Limb (tissue), 2 donors: ENCODE results near the gene CT45A10.
"Not testable (repeated sequence)": the region's sequence is repeated elsewhere in the genome, so short reads cannot be mapped to it uniquely, and the experiment has no call there.

Source experiments
- DNase-seq, 2 donors: peaks; one replicate each; pipeline ENCODE4 v3.0.0-alpha.2; 2016; ENCODE audit errors: extremely low spot score in 2 of 2

The CT45A10 gene, protein sequence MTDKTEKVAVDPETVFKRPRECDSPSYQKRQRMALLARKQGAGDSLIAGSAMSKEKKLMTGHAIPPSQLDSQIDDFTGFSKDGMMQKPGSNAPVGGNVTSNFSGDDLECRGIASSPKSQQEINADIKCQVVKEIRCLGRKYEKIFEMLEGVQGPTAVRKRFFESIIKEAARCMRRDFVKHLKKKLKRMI

DNA sequence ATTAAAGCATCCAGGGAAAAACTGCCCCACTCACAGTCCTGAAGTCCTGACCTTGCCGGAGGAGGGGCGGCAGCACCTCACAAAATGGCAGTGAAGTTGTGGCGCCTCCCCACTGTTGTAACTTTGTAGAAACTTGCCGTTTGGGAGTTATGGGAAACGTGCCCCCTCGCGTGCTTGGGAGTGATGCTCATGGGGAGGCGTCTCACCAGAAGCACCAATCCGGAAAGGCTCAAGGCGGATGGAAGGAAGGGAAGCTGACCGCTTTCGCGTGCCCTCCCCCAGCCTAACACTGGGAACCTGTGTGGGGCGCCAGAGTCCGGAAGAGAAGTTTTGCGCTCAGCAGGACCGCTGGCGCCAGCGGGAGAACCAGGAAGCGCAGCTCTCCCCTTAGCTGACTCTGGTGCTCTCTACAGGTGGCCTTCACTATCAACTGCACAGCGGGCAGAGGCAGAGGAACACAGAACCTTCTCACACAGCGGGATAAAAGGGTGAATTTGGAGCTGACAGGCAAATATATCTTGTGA lies at the start of gene CT45A10, which contains the start of gene SAGE1:
CT45A10 (minus strand) TSS at position 151 of the 524 bp plus-strand sequence. CDS start 8,100 bp downstream, outside the sequence.
SAGE1 (plus strand) TSS at position 423 of the 524 bp plus-strand sequence. CDS start 2,527 bp downstream, outside the sequence.
- DNase-seq: no peak

DNA sequence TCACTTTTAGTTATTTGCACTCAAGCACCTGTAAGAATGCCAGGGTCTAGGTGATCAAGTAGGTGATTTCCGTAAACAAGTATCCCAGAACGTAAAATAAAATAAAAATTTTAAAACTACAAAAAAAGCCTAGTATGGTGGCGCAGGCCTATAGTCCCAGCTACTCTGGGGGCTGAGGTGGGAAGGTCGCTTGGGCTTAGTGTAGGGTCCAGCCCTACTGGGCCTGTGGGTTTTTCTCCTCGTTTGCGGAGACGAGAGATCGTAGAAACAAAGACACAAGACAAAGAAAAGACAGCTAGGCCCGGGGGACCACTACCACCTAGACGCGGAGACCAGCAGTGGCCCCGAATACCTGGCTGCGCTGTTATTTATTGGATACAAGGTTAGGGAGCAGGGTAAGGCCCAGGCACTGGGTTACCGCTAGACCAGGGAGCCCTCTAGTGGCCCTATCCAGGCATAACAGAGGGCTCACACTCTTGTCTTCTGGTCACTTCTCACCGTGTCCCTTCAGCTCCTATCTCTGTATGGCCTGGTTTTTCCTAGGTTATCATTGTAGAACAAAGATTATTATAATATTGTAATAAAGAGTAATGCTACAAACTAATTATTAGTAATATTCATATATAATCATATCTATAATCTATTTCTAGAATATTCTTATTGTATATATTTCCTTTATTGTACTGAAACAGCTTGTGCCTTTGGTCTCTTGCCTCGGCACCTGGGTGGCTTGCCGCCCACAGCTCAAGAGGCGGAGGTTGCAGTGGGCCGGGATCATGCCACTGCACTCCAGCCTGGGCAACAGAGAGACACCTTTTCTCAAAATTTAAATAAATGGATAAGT lies 38.6 kb upstream of the CT45A10 start:
- DNase-seq: peak in 1 of 2 donors; percentile 50

DNA sequence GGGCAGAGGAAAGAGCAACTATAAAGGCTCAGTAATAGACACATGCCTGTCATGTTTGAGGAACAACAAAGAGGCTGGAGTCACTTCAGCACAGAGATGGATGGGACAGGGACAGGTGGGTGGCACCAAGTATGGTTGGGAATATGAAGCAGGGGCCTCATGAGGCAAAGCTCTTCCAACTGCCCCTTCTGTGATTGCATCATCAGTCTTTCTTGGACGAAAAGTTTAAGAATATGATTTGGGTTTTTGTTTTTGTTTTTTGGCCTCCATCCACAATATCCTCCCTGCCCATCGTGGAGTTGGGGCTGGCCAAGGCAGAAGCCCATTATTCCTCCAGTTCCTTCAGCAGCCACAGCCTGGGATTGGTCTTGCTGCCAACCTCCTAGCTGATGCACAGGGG lies 34.7 kb upstream of the CT45A10 start:
- DNase-seq: no peak

DNA sequence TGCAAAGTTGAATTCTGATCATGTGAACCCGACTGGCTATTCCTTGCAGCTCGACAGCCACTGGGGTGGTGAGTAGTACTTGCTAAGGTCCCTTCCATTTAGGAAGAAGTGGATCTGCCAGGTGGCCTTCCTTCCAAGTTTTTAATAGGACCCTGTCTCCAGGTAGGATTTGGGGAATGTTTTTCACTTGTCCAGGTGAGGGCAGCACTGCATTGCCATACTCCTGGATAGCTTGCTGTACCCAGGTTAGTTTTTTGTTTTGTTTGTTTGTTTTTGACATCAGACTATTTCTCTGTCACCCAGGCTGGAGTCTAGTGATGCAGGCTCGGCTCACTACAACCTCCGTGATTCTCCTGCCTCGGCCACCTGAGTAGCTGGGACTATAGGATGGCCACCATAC lies 30.1 kb upstream of the CT45A10 start:
- no peak for DNase-seq

DNA sequence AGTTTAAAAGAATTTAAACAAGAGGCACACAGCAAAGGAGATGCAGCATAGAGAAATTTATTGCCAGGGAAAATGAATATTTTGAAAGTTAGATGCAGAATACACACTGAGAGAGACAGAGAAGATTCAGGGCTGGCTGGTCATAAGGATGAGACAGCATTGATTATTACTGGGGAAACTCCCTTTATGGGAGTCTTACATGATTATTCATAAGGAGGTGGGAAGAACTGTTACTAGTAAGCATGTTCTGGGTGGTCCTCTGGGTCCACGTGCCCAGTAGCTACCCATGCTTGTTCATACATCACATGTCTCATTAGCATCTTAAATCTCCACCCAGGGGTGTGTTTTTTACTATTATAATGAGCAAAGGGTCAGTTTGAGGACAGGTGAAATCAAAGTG lies 27.3 kb upstream of the CT45A10 start:
- not testable (repeated sequence) for DNase-seq

DNA sequence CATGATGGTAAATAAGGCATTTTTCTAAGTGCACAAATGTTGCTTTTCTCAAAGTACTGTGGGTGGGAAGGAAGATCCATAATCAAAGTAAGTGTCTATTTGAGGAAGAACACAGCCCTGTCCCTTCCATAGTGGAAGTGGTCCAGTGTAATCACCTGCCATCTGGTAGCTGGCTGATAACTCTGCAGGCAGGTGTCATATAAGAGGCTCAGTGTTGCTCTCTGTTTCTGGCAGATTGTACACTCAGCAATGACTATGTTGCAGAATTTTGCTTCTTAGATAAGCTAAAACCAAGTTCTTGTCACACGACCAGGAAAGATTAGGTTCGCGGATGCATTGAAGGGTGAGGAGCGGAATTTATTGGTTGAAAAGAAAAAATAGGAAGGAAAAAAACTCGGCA lies 21.2 kb upstream of the CT45A10 start:
- no peak for DNase-seq

DNA sequence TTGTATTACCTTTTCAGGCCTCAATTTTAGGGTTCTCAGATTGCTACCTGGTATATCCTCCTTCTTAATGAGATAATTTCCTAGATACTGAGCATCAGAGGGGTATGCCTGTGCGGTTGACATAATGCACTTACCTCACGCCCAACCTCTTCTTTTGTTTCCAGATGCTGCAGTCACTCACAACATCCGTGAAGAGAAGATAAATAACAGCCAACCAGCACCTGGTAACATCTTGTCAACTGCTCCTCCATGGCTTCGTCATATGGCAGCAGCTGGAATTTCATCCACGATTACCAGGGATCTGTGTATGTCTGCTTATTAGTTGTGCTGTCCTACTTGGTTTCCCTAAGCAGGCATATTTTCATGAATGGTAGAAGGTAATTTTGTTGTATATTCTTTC lies 17.0 kb upstream of the CT45A10 start:
- no peak for DNase-seq

DNA sequence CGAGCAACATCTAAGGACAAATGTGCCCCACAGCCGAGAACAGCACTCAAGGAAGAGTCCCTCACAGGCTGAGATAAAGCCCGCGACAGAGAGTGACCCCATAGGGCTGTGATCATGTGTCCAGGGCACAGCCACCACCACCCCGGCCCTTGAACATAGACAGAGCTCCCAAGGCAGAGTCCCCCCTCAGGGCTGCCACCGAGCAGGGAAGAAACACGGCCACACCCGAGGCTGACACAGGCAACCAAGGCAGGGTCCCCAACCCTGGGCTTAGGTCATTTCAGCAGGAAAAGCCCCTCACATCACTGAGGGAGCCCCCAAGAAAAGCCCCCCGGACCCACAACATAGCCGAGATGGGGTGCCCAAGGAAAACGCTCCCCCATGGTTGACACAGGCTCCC lies 463 bp downstream of the CT45A10 start:
- DNase-seq: no peak

DNA sequence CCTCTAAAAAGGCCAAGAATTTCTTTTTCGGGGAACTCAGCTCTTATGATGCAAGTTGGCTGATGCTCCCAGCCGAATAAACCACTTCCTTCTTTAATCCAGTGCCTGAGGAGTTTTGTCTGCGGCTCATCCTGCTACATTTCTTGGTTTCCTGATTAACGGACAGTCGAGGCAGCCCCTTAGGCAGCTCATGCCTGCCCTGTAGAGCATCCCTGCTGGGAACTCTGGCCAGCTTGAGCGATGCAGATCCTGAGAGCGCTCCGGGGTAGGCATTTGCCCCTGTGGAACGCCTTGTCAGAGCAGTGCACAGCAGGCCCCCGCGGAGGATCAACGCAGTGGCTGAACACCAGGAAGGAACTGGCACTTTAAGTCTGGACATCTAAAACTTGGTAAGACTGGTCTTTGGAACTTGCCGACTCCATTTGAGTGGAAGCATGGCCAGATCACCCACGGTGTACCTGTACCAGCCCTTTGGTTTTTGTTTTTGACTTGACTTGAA lies 3.1 kb downstream of the CT45A10 start:
- DNase-seq: no peak

DNA sequence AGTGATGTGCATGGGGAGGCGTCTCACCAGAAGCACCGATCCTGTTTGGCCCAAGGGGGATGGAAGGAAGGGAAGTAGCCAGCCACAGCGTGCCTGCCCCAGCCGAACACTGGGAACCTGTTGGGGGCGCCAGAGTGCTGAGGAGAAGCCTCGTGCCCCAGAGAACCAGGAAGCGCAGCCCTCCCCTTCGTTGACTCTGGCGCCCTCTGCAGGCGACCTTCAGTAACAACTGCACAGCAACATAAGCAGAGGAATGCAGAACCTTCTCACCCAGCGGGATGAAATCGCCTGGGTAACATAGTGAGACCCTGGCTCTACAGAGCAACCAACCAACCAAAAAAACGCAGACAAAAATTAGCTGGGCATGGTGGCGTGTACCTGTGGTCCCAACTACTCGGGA lies 4.3 kb downstream of the CT45A10 start:
- not testable (repeated sequence) for DNase-seq

DNA sequence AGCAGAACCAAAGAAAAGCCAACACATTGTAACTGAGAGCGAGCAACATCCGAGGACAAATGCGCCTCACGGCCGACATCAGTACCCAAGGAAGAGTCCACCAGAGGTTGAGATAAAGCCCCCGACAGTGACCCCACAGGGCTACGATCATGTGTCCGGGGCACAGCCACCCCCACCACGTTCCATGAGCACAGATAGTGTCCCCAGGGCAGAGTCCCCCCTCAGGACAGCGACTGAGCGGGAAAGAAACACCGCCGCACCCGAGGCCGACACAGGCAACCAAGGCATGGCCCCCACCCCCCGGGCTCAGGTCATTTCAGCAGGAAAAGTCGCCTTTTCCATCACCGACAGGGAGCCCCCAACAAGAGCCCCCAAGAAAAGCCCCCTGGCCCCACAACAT lies 5.0 kb downstream of the CT45A10 start:
- DNase-seq: not testable (repeated sequence)

DNA sequence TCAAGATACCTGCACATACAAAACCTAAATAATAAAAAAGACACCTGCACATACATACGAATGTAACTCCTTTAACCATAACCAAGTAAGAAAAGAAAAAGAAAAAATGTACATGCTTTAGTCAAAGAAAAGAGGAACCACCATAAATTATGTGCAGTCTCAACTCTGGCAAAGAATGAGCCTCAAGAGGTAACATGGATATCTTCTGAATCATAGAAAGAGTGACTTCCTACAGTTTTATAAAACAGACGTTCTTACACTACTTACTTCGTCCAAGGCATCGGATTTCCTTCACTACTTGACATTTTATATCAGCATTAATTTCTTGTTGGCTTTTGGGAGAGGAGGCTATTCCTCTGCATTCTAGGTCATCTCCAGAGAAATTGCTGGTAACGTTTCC lies 10.5 kb downstream of the CT45A10 start:
- not testable (repeated sequence) for DNase-seq

DNA sequence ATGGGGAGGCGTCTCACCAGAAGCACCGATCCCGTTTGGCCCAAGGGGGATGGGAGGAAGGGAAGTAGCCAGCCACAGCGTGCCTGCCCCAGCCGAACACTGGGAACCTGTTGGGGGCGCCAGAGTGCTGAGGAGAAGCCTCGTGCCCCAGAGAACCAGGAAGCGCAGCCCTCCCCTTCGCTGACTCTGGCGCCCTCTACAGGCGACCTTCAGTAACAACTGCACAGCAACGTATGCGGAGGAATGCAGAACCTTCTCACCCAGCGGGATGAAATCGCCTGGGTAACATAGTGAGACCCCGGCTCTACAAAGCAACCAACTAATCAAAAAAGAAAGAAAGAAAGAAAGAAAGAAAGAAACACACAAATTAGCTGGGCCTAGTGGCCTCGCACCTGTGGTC lies 21.5 kb downstream of the CT45A10 start, which contains the start of gene CT45A9:
CT45A9 (minus strand) TSS at position 101 of the 400 bp plus-strand sequence. CDS start 3,751 bp downstream, outside the sequence.
- not testable (repeated sequence) for DNase-seq

DNA sequence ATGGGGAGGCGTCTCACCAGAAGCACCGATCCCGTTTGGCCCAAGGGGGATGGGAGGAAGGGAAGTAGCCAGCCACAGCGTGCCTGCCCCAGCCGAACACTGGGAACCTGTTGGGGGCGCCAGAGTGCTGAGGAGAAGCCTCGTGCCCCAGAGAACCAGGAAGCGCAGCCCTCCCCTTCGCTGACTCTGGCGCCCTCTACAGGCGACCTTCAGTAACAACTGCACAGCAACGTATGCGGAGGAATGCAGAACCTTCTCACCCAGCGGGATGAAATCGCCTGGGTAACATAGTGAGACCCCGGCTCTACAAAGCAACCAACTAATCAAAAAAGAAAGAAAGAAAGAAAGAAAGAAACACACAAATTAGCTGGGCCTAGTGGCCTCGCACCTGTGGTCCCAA lies 38.8 kb downstream of the CT45A10 start, which contains the start of gene CT45A8:
CT45A8 (minus strand) TSS at position 101 of the 400 bp plus-strand sequence. CDS start 3,755 bp downstream, outside the sequence.
- DNase-seq: not testable (repeated sequence)

DNA sequence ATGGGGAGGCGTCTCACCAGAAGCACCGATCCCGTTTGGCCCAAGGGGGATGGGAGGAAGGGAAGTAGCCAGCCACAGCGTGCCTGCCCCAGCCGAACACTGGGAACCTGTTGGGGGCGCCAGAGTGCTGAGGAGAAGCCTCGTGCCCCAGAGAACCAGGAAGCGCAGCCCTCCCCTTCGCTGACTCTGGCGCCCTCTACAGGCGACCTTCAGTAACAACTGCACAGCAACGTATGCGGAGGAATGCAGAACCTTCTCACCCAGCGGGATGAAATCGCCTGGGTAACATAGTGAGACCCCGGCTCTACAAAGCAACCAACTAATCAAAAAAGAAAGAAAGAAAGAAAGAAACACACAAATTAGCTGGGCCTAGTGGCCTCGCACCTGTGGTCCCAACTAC lies 56.1 kb downstream of the CT45A10 start, which contains the start of gene CT45A7:
CT45A7 (minus strand) TSS at position 101 of the 400 bp plus-strand sequence. CDS start 3,747 bp downstream, outside the sequence.
- not testable (repeated sequence) for DNase-seq
